ENCODE measurements around the gene AMACR. TPM values are rescaled to one million over a fixed set of nuclear protein-coding genes. Genes with fewer than 3 reads are reported as not detected.

Gene AMACR
- total and polyA plus RNA-seq, 9 of the 15 experiments (the other 6 are each of a cell fraction or from before 2014, with no cell fraction given), result 0.72 to 4.6 (median 4.0) TPM

DNA sequence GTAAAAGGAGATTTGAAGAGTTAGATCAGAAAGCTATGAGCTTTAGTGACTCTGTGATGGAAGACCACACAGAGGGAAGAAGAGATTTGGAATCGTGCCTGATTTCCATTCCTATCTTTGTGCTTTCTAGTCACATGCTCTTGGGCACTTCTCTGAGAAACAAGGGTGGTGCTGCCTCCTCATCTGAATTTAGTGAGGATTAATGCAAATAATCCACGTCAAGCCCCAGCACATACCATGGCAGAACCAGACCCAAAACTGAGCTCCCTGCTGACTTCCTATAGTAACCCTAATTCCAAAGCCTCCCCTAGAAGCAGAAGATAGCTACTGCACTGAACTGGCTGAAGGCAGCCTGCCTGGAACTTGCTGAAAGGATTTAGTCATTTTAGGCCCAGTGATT lies 41.0 kb downstream of the AMACR start:
- WGBS (ENCODE audit: insufficient coverage, low coverage, missing lambda C conversion rate), result 0% methylated on average over 2 of the region's 2 CpGs
- FAIRE-seq (no peak), DNase-seq (ENCODE audit: extremely low read depth in 1 of 4, low spot score in 3 of 4) (no peak), ATAC-seq (no peak)
- ChIA-PET POLR2A (interaction anchor here (0.5 to 2.0 kb wide), 2 partner anchors 13 to 39 kb away, joined by 3 to 6 read pairs; no protein-coding TSS in a partner anchor), CTCF (ENCODE audit: low intra/inter-chr PET ratio) (interaction anchor here (0.6 kb wide), 1 partner anchor 374 kb away, joined by 3 read pairs; no protein-coding TSS in a partner anchor)
- Histone ChIP-seq H3K9ac (ENCODE audit: insufficient read depth in 1 of 2, low read depth in 2 of 2, low read length in 2 of 2) (no peak overlapping the region), H3K4me2 (ENCODE audit: insufficient read depth, low read length) (no peak overlapping the region), H3K4me3 (no peak overlapping the region), H3K9me1 (ENCODE audit: control insufficient read depth, insufficient read depth, low read length) (no peaks in the 10 kb centered on the region), H2AFZ (ENCODE audit: low read depth, low read length) (no peak overlapping the region), H3K27ac (ENCODE audit: extremely low read depth, low read depth, low read length) (no peak overlapping the region), H3K36me3 (ENCODE audit: control insufficient read depth, insufficient read depth, low read length) (no peaks in the 10 kb centered on the region), H3K9me3 (replicated peaks; ENCODE audit: control insufficient read depth, insufficient read depth, low read depth, low read length) (no peaks in the 10 kb centered on the region), H3K4me1 (replicated peaks in 1 of 2; ENCODE audit: control insufficient read depth in 2 of 2, insufficient read depth in 2 of 2, low read length in 2 of 2) (no peaks in the 10 kb centered on the region), H4K20me1 (replicated peaks; ENCODE audit: control insufficient read depth, insufficient read depth, low read length) (no peaks in the 10 kb centered on the region), H3K27me3 (ENCODE audit: control insufficient read depth in 2 of 2, insufficient read depth in 2 of 2, low read length in 2 of 2) (no peaks in the 10 kb centered on the region), H3K79me2 (ENCODE audit: control insufficient read depth, insufficient read depth, low read length) (no peaks in the 10 kb centered on the region)
- in situ Hi-C loops (cut with MboI), result no loop called here
- intact Hi-C loops (cut with micrococcal nuclease), result no loop called here
- no peak for TF ChIP-seq ZNF347 (CRISPR knock-in tag; IDR thresholded peaks at IDR 0.05; ENCODE audit: low read depth)
- no peak for TF ChIP-seq SUPT5H (IDR thresholded peaks at IDR 0.05)
- no peak for TF ChIP-seq ZNF717 (CRISPR knock-in tag; IDR thresholded peaks at IDR 0.05)
- no peak for TF ChIP-seq HSF4 (CRISPR knock-in tag; IDR thresholded peaks at IDR 0.05; ENCODE audit: borderline replicate concordance)
- no peak for TF ChIP-seq ZNF695 (CRISPR knock-in tag; IDR thresholded peaks at IDR 0.05)
- no peak for TF ChIP-seq JUNB (CRISPR knock-in tag; conservative IDR thresholded peaks at IDR 0.05)
- TF ChIP-seq ZNF668 (CRISPR knock-in tag; IDR thresholded peaks at IDR 0.05), result no peak
- TF ChIP-seq FIP1L1 (IDR thresholded peaks at IDR 0.05; ENCODE audit: low read depth, low read length, poor library complexity, severe bottlenecking), result no peak
- TF ChIP-seq, protein P1, sequence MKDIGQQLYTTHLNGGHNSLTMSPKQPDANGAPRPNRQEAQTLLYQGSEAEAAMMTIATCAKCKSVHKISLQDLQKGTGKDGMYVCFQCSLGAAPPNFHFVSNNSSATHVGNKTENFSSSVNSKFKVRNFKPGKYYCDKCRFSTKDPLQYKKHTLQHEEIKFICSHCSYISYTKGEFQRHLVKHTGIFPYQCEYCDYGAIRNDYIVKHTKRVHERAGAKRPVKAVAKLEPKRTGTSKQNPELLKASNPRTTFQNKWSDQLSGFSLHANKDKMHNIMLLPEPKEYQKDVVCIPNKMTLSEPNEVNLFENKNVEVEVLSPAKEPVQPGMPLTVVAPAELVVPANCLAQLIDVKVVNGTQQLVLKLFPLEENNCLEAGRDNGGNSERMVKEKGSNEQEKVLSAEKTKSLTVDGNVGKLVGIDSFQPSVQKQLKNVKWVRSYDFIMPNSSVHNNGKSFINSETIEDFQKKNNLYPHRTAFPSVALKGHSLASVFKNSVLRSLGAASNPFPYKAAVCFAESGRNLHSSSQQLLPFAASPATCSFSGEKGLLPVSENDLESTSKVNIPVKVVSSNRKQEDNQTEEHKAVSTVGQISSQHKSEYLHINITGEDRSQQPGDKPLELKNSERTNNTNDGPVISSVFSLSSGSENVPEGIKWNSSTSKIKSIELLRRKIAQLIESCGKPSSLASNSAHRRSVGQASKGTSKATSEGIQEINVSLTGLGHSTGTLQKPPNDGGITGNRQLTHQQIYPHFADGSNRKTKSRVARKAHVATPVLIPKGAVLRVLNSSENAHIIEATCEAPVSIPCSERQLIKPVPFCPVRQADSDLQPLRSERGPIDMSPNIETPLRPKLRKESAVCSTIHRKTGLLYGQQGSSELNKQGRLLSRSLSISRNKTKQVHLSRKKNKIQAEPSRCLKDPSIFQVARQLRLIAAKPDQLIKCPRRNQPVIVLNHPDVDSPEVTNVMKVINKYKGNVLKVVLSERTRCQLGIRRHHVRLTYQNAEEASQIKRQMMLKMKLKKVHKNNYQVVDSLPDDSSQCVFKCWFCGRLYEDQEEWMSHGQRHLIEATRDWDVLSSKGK (CRISPR knock-in tag; IDR thresholded peaks at IDR 0.05), result no peak
- no peak for TF ChIP-seq TCFL5 (CRISPR knock-in tag; conservative IDR thresholded peaks at IDR 0.05)
- TF ChIP-seq IFI16 (CRISPR knock-in tag; IDR thresholded peaks at IDR 0.05), result no peak
- BruUV-seq (replicated peaks), result no TSS peak

All from K562 (cell line).